Adrenal gland (tissue), 5 donors: ENCODE data around the gene ABLIM2.

Source experiments
- POLR2A ChIP-seq, 2 donors: fragments of 450-650 bp; IDR thresholded peaks; one replicate each; pipeline ENCODE4 v1.6.1; 2017; ENCODE audit warnings: antibody characterized with exemption in 2 of 2, mild to moderate bottlenecking in 2 of 2, moderate library complexity in 1 of 2
- TF ChIP-seq, protein P1 (sequence below), 6 experiments: fragments of 450-650 bp in 4 of 6; fragments of 200-600 bp in 2 of 6; sonication (generic) in 1 of 6; IDR thresholded peaks; 1 replicate in 5 of 6; 2 replicates in 1 of 6; pipeline versions ENCODE4 v1.5.1 to v1.8.0; 2016 to 2021; ENCODE audit warnings: antibody characterized with exemption in 6 of 6, mild to moderate bottlenecking in 2 of 6, moderate library complexity in 1 of 6
- donor health status: DM: no; HTN: no; CAD: no.

DNA sequence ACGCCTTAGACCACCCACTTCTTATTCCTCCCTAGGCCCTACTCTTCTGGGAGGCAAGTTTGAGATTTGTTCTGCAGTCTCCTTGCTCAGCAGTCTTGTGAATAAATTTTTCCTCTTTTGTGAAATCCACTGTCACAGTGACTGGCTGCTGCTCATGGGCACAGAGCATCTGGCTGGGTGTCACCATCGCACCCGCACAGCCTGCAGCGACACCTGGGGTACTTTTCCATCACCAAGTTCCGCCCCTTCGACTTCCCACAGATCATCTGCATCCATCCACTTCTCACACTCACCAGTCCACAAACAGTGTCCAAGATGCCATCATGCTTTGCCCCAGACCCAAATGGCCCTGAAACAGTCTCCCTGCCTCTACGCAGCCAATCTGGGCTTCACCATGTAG, 182.6 kb downstream of the ABLIM2 start:
- TF ChIP-seq, protein P1, sequence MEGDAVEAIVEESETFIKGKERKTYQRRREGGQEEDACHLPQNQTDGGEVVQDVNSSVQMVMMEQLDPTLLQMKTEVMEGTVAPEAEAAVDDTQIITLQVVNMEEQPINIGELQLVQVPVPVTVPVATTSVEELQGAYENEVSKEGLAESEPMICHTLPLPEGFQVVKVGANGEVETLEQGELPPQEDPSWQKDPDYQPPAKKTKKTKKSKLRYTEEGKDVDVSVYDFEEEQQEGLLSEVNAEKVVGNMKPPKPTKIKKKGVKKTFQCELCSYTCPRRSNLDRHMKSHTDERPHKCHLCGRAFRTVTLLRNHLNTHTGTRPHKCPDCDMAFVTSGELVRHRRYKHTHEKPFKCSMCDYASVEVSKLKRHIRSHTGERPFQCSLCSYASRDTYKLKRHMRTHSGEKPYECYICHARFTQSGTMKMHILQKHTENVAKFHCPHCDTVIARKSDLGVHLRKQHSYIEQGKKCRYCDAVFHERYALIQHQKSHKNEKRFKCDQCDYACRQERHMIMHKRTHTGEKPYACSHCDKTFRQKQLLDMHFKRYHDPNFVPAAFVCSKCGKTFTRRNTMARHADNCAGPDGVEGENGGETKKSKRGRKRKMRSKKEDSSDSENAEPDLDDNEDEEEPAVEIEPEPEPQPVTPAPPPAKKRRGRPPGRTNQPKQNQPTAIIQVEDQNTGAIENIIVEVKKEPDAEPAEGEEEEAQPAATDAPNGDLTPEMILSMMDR (IDR thresholded peaks at IDR 0.05): no peak
- no peak for TF ChIP-seq POLR2A (IDR thresholded peaks at IDR 0.05)
